ENCODE data around the gene PTPN13.

- TF ChIP-seq CTCF (IDR thresholded peaks at IDR 0.05; ENCODE audit: borderline replicate concordance, extremely low read depth, low read length, poor library complexity, severe bottlenecking) (no peak), EZH2 (IDR thresholded peaks at IDR 0.05; ENCODE audit: borderline replicate concordance, low read depth, low read length, severe bottlenecking) (no peak)
Measured at GRCh38 chr4:86757468-86757867, 163.4 kb downstream of the PTPN13 start.
